GM21360 (cell line): ENCODE measurements around the gene KTN1.

ENCODE experiments used
- ATAC-seq: cut with Tn5 transposase; IDR thresholded peaks from one replicate; pipeline ENCODE4 v1.9.1; 2021; ENCODE audit warnings: mild to moderate bottlenecking, moderate library complexity; ENCODE audit not compliant: unreplicated experiment

Gene KTN1

GRCh38 chr14:55574988-55575387, 5.0 kb upstream of the KTN1 start:
- no peak for ATAC-seq

GRCh38 chr14:55577229-55577628, 2.8 kb upstream of the KTN1 start:
- ATAC-seq, result no peak

GRCh38 chr14:55578511-55578910, 1.5 kb upstream of the KTN1 start:
- no peak for ATAC-seq

GRCh38 chr14:55580470-55581341, 699 bp downstream of the KTN1 start:
- ATAC-seq, result peak; percentile 34

- ATAC-seq, result no peak
These were observed 1.4 kb downstream of the KTN1 start for GRCh38 chr14:55581342-55581771.

- no peak for ATAC-seq
These were observed 2.7 kb downstream of the KTN1 start for GRCh38 chr14:55582746-55583145.

GRCh38 chr14:55583942-55584468, 4.0 kb downstream of the KTN1 start:
- ATAC-seq, result no peak

GRCh38 chr14:55585854-55586253, 5.8 kb downstream of the KTN1 start:
- no peak for ATAC-seq

- ATAC-seq, result no peak
These were observed 6.4 kb downstream of the KTN1 start for GRCh38 chr14:55586411-55586810.

GRCh38 chr14:55587847-55588246, 7.8 kb downstream of the KTN1 start:
- no peak for ATAC-seq

GRCh38 chr14:55588259-55588699, 8.3 kb downstream of the KTN1 start:
- ATAC-seq, result no peak

GRCh38 chr14:55589171-55589570, 9.2 kb downstream of the KTN1 start:
- ATAC-seq, result no peak

- ATAC-seq, result no peak
These were observed 12.4 kb downstream of the KTN1 start for GRCh38 chr14:55592436-55592835.

- no peak for ATAC-seq
These were observed 13.7 kb downstream of the KTN1 start for GRCh38 chr14:55593698-55594097.

- ATAC-seq, result no peak
These were observed 19.4 kb downstream of the KTN1 start for GRCh38 chr14:55599250-55599879.

GRCh38 chr14:55600784-55601561, 21.0 kb downstream of the KTN1 start:
- no peak for ATAC-seq

- ATAC-seq, result no peak
These were observed 23.5 kb downstream of the KTN1 start for GRCh38 chr14:55603401-55603953.

GRCh38 chr14:55604488-55604887, 24.5 kb downstream of the KTN1 start:
- ATAC-seq, result no peak

- no peak for ATAC-seq
These were observed 25.0 kb downstream of the KTN1 start for GRCh38 chr14:55604900-55605418.

- ATAC-seq, result no peak
These were observed 25.8 kb downstream of the KTN1 start for GRCh38 chr14:55605793-55606192.

GRCh38 chr14:55607386-55607785, 27.4 kb downstream of the KTN1 start:
- ATAC-seq, result no peak
